ENCODE measurements around the gene DHRS12.

DNA sequence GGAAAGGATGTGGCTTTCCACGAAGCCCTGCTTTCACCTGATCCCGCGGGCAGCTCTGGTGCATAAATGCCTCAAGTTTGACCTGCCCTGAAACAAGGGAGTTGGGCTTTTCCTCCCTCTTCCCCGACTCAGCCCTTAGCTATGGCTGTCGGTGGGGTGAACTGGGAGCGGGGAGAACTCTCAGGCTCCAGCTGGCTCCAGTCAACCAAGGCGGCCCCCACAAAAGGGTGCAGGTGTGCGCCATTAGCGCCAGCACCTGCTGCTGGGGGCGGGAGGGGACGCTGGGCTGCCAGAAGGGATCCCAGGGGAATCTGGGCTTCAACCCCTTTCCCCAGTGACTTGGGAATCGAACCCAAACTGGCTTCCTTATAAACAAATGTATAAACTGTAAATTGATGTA lies 7.1 kb upstream of the DHRS12 start:
- TF ChIP-seq POLR2AphosphoS5 (IDR thresholded peaks at IDR 0.05; ENCODE audit: borderline replicate concordance, low read depth, low read length) (no peak), EZH2 (IDR thresholded peaks at IDR 0.05) (no peak)

All from SK-N-MC (cell line).